Fibroblast of pulmonary artery (primary cell): ENCODE data around the gene ZNF20.
A peak's percentile ranks its signal among the peaks of the same experiment; 100 is the strongest.
"Not testable (repeated sequence)": the region's sequence is repeated elsewhere in the genome, so short reads cannot be mapped to it uniquely, and the experiment has no call there.

Source experiments
- DNase-seq: peaks from one replicate; pipeline ENCODE4 v3.0.0-alpha.2; 2010; ENCODE audit warnings: low read depth
- H3K4me3 ChIP-seq: replicated peaks from 2 replicates; pipeline ENCODE4 v1.5.1; 2011; ENCODE audit warnings: low read depth, mild to moderate bottlenecking, control low read depth, low read length, moderate library complexity
- TF ChIP-seq, protein P1 (sequence below): IDR thresholded peaks from 2 replicates; pipeline ENCODE4 v1.5.1; 2011; ENCODE audit warnings: mild to moderate bottlenecking, control low read depth, low read length, inconsistent platforms; ENCODE audit errors: missing control alignments

The ZNF20 gene

GRCh38 chr19:12113121-12113520, 27.0 kb downstream of the ZNF20 start:
- TF ChIP-seq, protein P1, sequence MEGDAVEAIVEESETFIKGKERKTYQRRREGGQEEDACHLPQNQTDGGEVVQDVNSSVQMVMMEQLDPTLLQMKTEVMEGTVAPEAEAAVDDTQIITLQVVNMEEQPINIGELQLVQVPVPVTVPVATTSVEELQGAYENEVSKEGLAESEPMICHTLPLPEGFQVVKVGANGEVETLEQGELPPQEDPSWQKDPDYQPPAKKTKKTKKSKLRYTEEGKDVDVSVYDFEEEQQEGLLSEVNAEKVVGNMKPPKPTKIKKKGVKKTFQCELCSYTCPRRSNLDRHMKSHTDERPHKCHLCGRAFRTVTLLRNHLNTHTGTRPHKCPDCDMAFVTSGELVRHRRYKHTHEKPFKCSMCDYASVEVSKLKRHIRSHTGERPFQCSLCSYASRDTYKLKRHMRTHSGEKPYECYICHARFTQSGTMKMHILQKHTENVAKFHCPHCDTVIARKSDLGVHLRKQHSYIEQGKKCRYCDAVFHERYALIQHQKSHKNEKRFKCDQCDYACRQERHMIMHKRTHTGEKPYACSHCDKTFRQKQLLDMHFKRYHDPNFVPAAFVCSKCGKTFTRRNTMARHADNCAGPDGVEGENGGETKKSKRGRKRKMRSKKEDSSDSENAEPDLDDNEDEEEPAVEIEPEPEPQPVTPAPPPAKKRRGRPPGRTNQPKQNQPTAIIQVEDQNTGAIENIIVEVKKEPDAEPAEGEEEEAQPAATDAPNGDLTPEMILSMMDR, result no peak
- no peak overlapping the region for H3K4me3 ChIP-seq
- no peak for DNase-seq

- no peak overlapping the region for H3K4me3 ChIP-seq
- DNase-seq, result no peak
- TF ChIP-seq, protein P1, result no peak
Measured at GRCh38 chr19:12112701-12113100, 27.4 kb downstream of the ZNF20 start.

DNA sequence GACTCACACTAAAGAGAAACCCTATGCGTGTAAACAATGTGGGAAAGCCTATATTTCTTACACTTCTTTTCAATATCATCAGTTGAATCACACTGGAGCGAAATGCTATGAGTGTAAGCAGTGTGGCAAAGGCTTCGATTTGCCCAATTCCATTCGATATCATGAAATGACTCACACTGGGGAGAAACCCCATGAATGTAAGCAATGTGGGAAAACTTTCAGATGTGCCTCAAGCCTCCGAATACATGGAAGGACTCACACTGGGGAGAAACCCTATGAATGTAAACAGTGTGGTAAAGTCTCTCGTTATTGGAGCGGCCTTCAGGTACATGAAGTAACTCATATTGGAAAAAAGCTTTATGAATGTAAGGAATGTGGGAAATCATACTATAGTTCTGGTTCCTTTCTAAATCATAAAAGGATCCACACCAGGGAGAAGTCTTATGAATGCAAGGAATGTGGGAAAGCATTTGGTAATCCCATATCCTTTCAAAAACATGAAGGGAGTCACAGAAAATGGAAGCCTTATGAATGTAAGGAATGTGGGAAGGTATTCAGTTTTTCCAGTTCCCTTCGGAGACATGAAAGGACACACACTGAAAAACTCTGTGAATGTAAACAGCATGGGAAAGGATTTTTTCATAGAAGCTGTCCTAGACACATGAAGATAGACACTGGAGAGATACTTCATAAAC, 28.1 kb downstream of the ZNF20 start:
- DNase-seq, result no peak
- TF ChIP-seq, protein P1, result no peak
- H3K4me3 ChIP-seq, result no peak overlapping the region

- no peak overlapping the region for H3K4me3 ChIP-seq
- TF ChIP-seq, protein P1, result no peak
- DNase-seq, result no peak
Measured at GRCh38 chr19:12111176-12111575, 29.0 kb downstream of the ZNF20 start.

DNA sequence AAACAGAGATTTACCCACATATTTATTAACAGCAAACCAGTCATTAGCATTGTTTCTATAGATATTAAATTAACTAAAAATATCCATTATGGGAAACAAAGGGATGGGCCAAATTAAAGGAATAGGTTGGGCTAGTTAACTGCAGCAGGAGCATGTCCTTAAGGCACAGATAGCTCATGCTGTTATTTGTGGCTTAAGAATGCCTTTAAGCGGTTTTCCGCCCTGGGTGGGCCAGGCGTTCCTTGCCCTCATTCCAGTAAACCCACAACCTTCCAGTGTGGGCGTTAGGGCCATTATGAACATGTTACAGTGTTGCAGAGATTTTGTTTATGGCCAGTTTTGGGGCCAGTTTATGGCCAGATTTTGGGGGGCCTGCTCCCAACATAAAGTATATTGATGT, 36.2 kb downstream of the ZNF20 start:
- not testable (repeated sequence) for DNase-seq, H3K4me3 ChIP-seq

GRCh38 chr19:12098040-12098439, 42.1 kb downstream of the ZNF20 start:
- DNase-seq, result no peak
- TF ChIP-seq, protein P1, result no peak
- no peak overlapping the region for H3K4me3 ChIP-seq

GRCh38 chr19:12095111-12095790, 44.9 kb downstream of the ZNF20 start:
- TF ChIP-seq, protein P1, result no peak

More at GRCh38 chr19:12095111-12095790, 44.9 kb downstream of the ZNF20 start:
- H3K4me3 ChIP-seq, result no peak overlapping the region
- DNase-seq, result peak; percentile 24
